ENCODE data around the gene GET4. TPM values are rescaled to one million over a fixed set of nuclear protein-coding genes. Genes with fewer than 3 reads are reported as not detected.

GET4 gene
- total and polyA plus RNA-seq, 12 donors, result 38.3 to 190 (median 69.4) TPM

GRCh38 chr7:894927-895450, 18.6 kb downstream of the GET4 start:
- Histone ChIP-seq H3K27me3 (no peaks in the 10 kb centered on the region), H3K4me3 (no peak overlapping the region), H3K27ac (no peak overlapping the region), H3K36me3 (replicated peaks in 1 of 2) (peaks cover 0 to 61% of the 10 kb centered on the region in 2 donors), H3K4me1 (replicated peaks in 1 of 2) (no peaks in the 10 kb centered on the region), H3K9me3 (replicated peaks in 1 of 3) (no peaks in the 10 kb centered on the region)
- 88 to 97% (median 90%) methylated on average over 8 to 21 of the region's 21 CpGs for WGBS, 4 donors
- peak in 1 of 7 donors; percentile 14 for DNase-seq
- intact Hi-C loops (cut with DNase I), result no loop called here
- no peak for TF ChIP-seq CTCF (IDR thresholded peaks at IDR 0.05)
- TF ChIP-seq POLR2A (IDR thresholded peaks at IDR 0.05), result no peak

- Histone ChIP-seq H3K27me3 (no peaks in the 10 kb centered on the region), H3K36me3 (replicated peaks in 1 of 2) (peaks cover 0 to 59% of the 10 kb centered on the region in 2 donors), H3K9me3 (replicated peaks in 1 of 3) (no peaks in the 10 kb centered on the region), H3K4me1 (replicated peaks in 1 of 2) (no peaks in the 10 kb centered on the region), H3K27ac (no peak overlapping the region), H3K4me3 (no peak overlapping the region)
- TF ChIP-seq POLR2A (IDR thresholded peaks at IDR 0.05), result no peak
- no peak for TF ChIP-seq CTCF (IDR thresholded peaks at IDR 0.05)
- intact Hi-C loops (cut with DNase I), result no loop called here
- WGBS, 4 donors, result 94 to 96% (median 95%) methylated on average over 15 to 52 of the region's 52 CpGs
- DNase-seq, result no peak
Observed at GRCh38 chr7:895451-896052, 19.2 kb downstream of the GET4 start.

GRCh38 chr7:896346-897075, 20.2 kb downstream of the GET4 start:
- no peak for TF ChIP-seq CTCF (IDR thresholded peaks at IDR 0.05)
- 91 to 95% (median 93%) methylated on average over 25 to 42 of the region's 42 CpGs for WGBS, 4 donors
- Histone ChIP-seq H3K27ac (no peak overlapping the region), H3K4me3 (no peak overlapping the region), H3K9me3 (replicated peaks in 1 of 3) (no peaks in the 10 kb centered on the region), H3K36me3 (replicated peaks in 1 of 2) (peaks cover 0 to 49% of the 10 kb centered on the region in 2 donors), H3K4me1 (replicated peaks in 1 of 2) (peaks cover 5 to 8% of the 10 kb centered on the region in 2 donors), H3K27me3 (no peaks in the 10 kb centered on the region)
- intact Hi-C loops (cut with DNase I), result no loop called here
- DNase-seq, result no peak

- DNase-seq, result no peak
- peaks cover 0 to 43% of the 10 kb centered on the region in 2 donors for H3K36me3 ChIP-seq (replicated peaks in 1 of 2)
- peaks cover 5 to 8% of the 10 kb centered on the region in 2 donors for H3K4me1 ChIP-seq (replicated peaks in 1 of 2)
- TF ChIP-seq CTCF (IDR thresholded peaks at IDR 0.05) (no peak), POLR2A (IDR thresholded peaks at IDR 0.05) (no peak)
- 82 to 88% (median 86%) methylated on average over 7 to 14 of the region's 14 CpGs for WGBS, 4 donors
- no peaks in the 10 kb centered on the region for H3K9me3 ChIP-seq (replicated peaks in 1 of 3)
- H3K4me3 ChIP-seq, result no peak overlapping the region
- no peak overlapping the region for H3K27ac ChIP-seq
- intact Hi-C loops (cut with DNase I), result no loop called here
- H3K27me3 ChIP-seq, result no peaks in the 10 kb centered on the region
Observed at GRCh38 chr7:897086-897485, 20.7 kb downstream of the GET4 start.

All from adrenal gland (tissue), 12 donors.